Measurements from ENCODE around the gene WDPCP. TPM values are rescaled to one million over a fixed set of nuclear protein-coding genes. Genes with fewer than 3 reads are reported as not detected.

WDPCP gene
- total and polyA plus RNA-seq, 2 of the 8 experiments (the other 6 are each of a cell fraction or from before 2014, with no cell fraction given) = 9.3 to 25.8 TPM

GRCh38 chr2:63514781-63515180, 73.5 kb downstream of the WDPCP start:
- no peak overlapping the region for H4K91ac ChIP-seq (replicated peaks; ENCODE audit: insufficient read length, low read length)
- no peak overlapping the region for H2BK15ac ChIP-seq (ENCODE audit: low read length)
- H2BK120ac ChIP-seq (replicated peaks; ENCODE audit: low read depth, low read length) = no peak overlapping the region
- H3K23ac ChIP-seq (ENCODE audit: insufficient read length) = no peak overlapping the region
- H2AFZ ChIP-seq (ENCODE audit: low read length) = no peak overlapping the region
- H2BK5ac ChIP-seq (ENCODE audit: low read depth, low read length) = no peak overlapping the region
- no peak overlapping the region for H3K27ac ChIP-seq (ENCODE audit: low read depth, low read length)
- H3K4me2 ChIP-seq (ENCODE audit: insufficient read depth in 1 of 2, low read depth in 2 of 2, low read length in 2 of 2) = no peak overlapping the region
- FAIRE-seq (no peak), DNase-seq (ENCODE audit: low read depth in 1 of 2, low spot score in 2 of 2) (no peak)
- H4K20me1 ChIP-seq (replicated peaks in 1 of 2; ENCODE audit: control insufficient read depth in 1 of 2, insufficient read depth in 2 of 2, low read length in 2 of 2) = peaks cover 0 to 1% of the 10 kb centered on the region in 2 experiments
- no peaks in the 10 kb centered on the region for H3K9me3 ChIP-seq (ENCODE audit: insufficient read depth in 2 of 2, low read depth in 1 of 2, low read length in 1 of 2)
- no peaks in the 10 kb centered on the region for H3K4me1 ChIP-seq (replicated peaks in 1 of 4; ENCODE audit: control insufficient read depth in 3 of 4, insufficient read depth in 4 of 4, low read length in 3 of 4)
- no peak overlapping the region for H2BK12ac ChIP-seq (ENCODE audit: low read depth, low read length)
- ChIA-PET CTCF (ENCODE audit: partially characterized antibody) (interaction anchor here (1.2 kb wide), 1 partner anchor 25 kb away, joined by 4 read pairs; no protein-coding TSS in a partner anchor), POLR2A (ENCODE audit: partially characterized antibody) (interaction anchor here (0.9 kb wide), 1 partner anchor 17 kb away, joined by 3 read pairs; no protein-coding TSS in a partner anchor)
- H3K9ac ChIP-seq (replicated peaks in 1 of 4; ENCODE audit: extremely low read depth in 1 of 4, low read depth in 3 of 4, low read length in 3 of 4) = no peak overlapping the region
- no peak overlapping the region for H4K8ac ChIP-seq (ENCODE audit: extremely low read depth, insufficient read depth, low read length)
- H2AK5ac ChIP-seq (ENCODE audit: low read depth, low read length) = no peak overlapping the region
- H3K36me3 ChIP-seq (ENCODE audit: control insufficient read depth in 2 of 4, insufficient read depth in 4 of 4, low read length in 3 of 4) = no peaks in the 10 kb centered on the region
- no peak overlapping the region for H3K18ac ChIP-seq (ENCODE audit: extremely low read depth, low read length)
- peaks cover 0 to 1% (median 0%) of the 10 kb centered on the region in 4 experiments; a peak in 1 of 7 replicates for H3K27me3 ChIP-seq (replicated peaks in 1 of 4; ENCODE audit: control insufficient read depth in 3 of 4, extremely low read depth in 1 of 4, insufficient read depth in 3 of 4, low read length in 3 of 4)
- no peak for TF ChIP-seq NANOG (IDR thresholded peaks at IDR 0.05; ENCODE audit: insufficient read depth, low read depth, low read length, poor library complexity, severe bottlenecking)
- TF ChIP-seq EGR1 (IDR thresholded peaks at IDR 0.05; ENCODE audit: borderline replicate concordance, low read depth, low read length) = no peak
- TF ChIP-seq USF2 (IDR thresholded peaks at IDR 0.05; ENCODE audit: low read length) = no peak
- no peak for TF ChIP-seq RAD21 (IDR thresholded peaks at IDR 0.05 in 1 of 2, conservative IDR thresholded peaks at IDR 0.05 in 1 of 2; ENCODE audit: low read depth in 2 of 2, low read length in 2 of 2)
- no peak overlapping the region for H2BK20ac ChIP-seq (ENCODE audit: low read length)
- H3K4ac ChIP-seq (replicated peaks; ENCODE audit: insufficient read length, low read depth, low read length) = no peak overlapping the region
- H3K23me2 ChIP-seq (ENCODE audit: low read depth, low read length) = no peaks in the 10 kb centered on the region
- H3K79me1 ChIP-seq (ENCODE audit: low read depth, low read length) = no peaks in the 10 kb centered on the region; the same call in 1 of the 2 replicates
- H3K79me2 ChIP-seq (ENCODE audit: control insufficient read depth in 1 of 2, insufficient read depth in 2 of 2, low read length in 2 of 2) = peaks cover 0 to 44% of the 10 kb centered on the region in 2 experiments; a peak in 2 of 4 replicates
- no peak overlapping the region for H4K5ac ChIP-seq (ENCODE audit: insufficient read length, low read depth, low read length)
- no peak overlapping the region for H3K56ac ChIP-seq (replicated peaks; ENCODE audit: insufficient read length, low read depth, low read length)
- H3K4me3 ChIP-seq (ENCODE audit: extremely low read depth in 1 of 4, insufficient read depth in 2 of 4, low read depth in 3 of 4, low read length in 4 of 4) = no peak overlapping the region
- no peak overlapping the region for H3K14ac ChIP-seq (ENCODE audit: insufficient read length)
